Astrocyte (in vitro differentiated cells and primary cell): ENCODE measurements around the gene ATG2B.

Experiments used
- EZH2 ChIP-seq: IDR thresholded peaks from 2 replicates; pipeline ENCODE4 v1.6.1; 2012; ENCODE audit warnings: mild to moderate bottlenecking, low read length, inconsistent platforms; ENCODE audit not compliant: insufficient read depth
- TF ChIP-seq, protein P1 (sequence below): IDR thresholded peaks from 2 replicates; pipeline ENCODE4 v1.5.1; 2011; ENCODE audit warnings: low read depth, mild to moderate bottlenecking, inconsistent platforms, low read length, moderate library complexity; ENCODE audit not compliant: insufficient read depth

DNA sequence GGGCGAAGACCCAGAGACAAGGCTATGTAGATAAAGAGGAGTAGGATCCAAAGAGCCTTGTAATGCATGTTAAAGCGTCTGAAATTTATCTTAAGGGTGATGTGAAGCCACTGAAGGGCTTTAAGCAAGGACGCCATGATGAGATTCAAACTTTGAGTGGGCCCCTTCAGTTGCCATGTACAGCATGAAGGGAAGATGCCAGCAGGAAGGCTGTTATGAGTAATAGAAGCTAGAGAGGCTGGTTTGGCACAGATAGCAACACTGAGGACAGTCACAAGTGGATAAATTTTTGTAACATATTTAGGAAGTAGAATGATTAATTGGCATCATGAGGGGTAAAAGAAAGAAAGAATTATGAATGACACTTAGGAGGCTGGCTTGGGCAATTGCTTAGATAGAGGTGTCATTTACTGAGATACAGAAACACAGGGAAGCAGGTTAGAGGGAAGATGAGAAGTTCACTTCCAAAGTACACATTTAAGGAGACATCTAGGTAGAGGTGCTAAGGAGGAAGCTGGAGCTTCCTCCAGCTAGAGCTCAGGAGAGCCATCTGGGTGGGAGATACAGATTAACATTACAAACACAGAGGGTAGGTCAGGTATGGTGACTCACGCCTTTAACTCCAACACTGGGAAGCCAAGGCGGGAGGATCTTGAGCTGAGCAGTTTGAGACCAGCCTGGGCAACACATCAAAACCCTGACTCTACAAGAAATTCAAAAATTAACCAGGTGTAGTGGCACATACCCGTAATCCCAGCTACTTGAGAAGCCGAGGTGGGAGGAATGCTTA is 13.7 kb downstream of the ATG2B start:
- TF ChIP-seq, protein P1, sequence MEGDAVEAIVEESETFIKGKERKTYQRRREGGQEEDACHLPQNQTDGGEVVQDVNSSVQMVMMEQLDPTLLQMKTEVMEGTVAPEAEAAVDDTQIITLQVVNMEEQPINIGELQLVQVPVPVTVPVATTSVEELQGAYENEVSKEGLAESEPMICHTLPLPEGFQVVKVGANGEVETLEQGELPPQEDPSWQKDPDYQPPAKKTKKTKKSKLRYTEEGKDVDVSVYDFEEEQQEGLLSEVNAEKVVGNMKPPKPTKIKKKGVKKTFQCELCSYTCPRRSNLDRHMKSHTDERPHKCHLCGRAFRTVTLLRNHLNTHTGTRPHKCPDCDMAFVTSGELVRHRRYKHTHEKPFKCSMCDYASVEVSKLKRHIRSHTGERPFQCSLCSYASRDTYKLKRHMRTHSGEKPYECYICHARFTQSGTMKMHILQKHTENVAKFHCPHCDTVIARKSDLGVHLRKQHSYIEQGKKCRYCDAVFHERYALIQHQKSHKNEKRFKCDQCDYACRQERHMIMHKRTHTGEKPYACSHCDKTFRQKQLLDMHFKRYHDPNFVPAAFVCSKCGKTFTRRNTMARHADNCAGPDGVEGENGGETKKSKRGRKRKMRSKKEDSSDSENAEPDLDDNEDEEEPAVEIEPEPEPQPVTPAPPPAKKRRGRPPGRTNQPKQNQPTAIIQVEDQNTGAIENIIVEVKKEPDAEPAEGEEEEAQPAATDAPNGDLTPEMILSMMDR = no peak
- no peak for TF ChIP-seq EZH2
